Activated CD4-positive, alpha-beta T cell treated with anti-CD3 and anti-CD28 coated beads, Interleukin-2, amount 50 U/mL, for 4 hours (primary cell): ENCODE data around the gene BNIP1.
"Not testable (repeated sequence)": the region's sequence is repeated elsewhere in the genome, so short reads cannot be mapped to it uniquely, and the experiment has no call there.

ENCODE experiments used
- DNase-seq, 2 experiments: peaks; one replicate each; pipeline ENCODE4 v3.0.0-alpha.2; 2020

Gene BNIP1, protein sequence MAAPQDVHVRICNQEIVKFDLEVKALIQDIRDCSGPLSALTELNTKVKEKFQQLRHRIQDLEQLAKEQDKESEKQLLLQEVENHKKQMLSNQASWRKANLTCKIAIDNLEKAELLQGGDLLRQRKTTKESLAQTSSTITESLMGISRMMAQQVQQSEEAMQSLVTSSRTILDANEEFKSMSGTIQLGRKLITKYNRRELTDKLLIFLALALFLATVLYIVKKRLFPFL

DNA sequence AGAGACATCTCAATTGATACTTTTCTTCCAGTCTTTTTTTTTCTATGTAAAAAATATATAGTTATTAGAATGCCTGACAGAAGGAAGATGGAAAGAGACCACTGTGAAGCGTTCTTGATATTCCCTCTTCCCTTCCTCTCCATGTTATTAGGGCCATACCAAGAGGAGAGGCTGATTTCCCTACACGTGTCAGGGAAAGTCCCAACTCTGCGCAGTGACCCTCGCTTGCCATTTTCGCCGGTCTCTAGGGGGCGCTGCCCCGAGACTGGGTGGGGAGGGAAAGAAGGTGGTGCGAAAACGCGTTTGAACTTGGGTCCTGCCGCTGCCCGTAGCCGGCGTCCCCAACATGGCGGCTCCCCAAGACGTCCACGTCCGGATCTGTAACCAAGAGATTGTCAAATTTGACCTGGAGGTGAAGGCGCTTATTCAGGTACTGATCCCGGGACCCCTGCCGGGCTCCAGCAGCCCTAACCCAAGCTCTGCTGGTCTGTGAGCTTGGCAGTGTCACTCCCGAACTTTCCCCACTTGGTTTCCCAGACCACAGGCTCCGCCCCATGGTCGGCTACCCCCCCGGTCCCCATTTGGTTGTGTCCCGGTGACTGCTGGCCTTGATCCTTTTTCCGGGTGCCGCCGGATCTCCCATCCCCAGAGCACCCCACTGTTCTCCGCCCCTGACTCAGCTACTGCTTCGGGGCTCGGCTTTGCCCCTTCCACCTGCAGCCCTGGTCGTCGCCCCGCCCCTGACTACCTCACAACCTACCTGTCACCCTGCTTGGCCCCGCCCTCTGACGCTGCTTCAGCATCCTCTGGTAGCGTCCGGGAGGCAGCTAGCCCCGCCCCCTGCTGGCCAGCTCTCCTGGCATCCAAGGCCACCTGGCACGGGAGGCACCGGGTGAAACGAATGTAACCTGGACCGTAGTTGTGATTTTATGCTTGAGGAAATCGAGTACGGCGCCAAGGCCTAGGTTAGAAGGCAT, at the start of gene BNIP1:
Gene BNIP1, plus strand, starts transcription at position 332 of the 977 bp plus-strand sequence. Its CDS starts 15 bp downstream, at position 347.
- DNase-seq: peak; percentile 97 to 98

DNA sequence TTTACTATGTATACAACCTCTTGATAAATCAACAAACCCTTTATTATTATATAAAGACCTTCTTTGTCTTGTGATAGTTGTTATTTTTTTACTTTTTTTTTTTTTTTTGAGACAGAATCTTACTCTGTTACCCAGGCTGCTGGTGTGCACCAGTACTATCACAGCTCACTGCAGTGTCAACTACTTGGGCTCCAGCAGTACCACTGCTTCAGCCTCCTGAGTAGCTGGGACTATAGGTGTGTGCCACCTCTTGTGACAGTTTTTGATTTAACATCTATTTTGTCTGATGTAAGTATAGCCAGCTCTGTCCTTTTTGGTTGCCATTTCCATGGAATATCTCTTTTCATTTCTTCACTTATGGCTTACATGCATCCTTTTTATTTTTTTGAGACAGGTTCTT, 45.5 kb upstream of the BNIP1 start:
- DNase-seq: no peak

DNA sequence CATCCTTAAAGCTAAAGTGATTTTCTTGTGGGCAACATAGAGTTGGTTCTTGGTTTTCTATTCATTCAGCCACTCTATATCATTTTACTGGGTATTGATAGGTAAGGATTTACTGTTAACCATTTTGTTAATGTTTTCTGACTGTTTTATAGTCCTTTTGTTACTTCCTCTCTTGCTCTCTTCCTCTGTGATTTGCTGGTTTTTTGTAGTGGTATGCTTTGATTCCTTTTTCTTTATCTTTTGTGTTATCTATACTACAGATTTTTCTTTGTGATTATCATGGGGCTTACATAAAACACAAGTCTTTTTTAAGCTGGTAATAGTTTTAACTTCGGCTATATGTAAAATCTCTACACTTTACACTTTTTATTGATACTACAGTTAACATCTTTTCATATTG, 44.9 kb upstream of the BNIP1 start:
- no peak for DNase-seq

DNA sequence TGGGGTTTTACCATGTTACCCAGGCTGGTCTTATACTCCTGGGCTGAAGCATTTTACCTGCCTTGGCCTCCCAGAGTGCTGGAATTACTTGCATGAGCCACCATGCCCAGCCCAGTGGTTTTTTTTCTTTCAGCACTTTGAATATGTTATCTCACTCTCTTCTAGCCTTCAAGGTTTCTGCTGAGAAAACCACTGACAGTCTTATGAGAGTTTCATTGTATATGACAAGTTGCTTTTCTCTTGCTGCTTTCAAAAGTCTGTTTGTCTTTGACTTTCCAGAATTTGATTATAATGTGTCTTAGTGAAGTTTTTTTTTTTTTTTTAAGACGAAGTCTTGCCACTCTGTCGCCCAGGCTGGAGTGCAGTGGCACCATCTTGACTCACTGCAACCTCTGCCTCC, 43.1 kb upstream of the BNIP1 start:
- no peak for DNase-seq

DNA sequence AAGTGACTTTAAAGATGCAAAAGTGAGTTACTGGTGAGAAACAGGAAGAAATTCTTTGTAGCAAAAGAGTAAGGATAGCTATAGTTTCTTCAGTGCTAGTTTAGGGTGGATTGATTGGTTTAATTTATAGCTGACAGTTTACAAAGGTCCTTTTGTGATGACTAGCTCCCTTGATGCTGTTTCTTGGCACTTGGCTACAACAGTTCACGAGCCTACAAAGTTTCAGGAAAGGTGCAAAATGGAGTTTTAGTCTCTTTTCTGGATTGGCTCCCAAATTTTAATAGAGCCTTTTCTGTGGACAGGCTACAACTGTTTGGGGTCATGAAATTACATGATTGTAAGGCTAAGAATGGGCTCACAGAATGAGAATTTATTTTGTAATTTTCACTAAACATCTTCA, 40.9 kb upstream of the BNIP1 start:
- DNase-seq: no peak

DNA sequence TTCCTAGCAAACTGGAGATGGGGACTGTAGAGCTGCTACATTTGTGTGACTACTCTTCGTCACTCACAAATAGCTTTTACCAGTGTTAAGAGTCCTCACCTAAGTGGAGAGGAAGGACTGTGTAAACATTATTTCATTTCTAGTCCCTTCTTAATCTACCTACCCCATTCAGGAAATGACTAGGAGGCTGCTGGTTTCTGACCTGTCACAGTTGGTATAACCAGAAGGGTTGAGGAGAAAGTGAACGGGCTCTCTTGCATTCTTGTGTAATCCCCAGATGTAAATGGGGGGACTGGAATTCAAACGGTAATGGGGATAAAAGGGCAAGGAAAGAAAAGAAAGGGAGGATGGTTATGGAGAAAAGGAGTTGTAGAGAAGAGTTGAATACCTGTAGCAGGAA, 35.4 kb upstream of the BNIP1 start:
- DNase-seq: no peak

DNA sequence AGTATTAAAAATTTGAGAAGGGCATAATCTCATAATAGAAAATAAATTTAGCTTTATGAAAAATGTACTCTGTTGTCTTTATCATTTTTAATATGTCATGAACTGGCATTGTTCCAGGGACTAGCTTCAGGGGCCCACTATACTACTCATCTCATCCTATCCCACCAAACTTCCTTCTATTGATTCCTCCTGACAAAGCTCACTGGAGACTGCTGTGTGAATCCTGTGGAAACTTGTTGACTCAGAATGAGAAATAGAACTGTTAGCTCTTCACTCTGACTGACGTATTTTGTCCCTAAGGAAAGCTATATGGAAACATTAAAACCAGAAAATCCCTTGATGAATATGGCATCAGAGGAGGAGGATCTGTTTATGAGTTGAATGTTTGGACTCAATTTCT, 29.8 kb upstream of the BNIP1 start:
- DNase-seq: no peak

DNA sequence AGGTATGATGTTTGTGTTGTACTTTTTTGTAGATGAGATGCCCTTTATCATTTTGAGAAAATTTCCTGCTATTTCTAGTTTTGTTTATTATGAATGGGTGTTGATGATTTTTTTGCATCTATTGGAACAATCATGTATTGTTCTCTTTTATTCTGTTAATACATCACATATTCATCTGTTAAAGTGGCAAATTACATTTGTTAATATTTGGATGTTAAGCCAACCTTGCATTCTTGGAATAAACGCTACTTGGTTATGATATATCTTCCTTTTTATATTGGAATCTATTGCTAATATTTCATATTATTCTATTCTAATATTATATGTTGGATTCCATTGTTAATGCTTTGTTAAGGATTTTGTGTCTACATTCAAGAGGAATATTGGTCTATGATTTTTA, 24.6 kb upstream of the BNIP1 start:
- no peak for DNase-seq

DNA sequence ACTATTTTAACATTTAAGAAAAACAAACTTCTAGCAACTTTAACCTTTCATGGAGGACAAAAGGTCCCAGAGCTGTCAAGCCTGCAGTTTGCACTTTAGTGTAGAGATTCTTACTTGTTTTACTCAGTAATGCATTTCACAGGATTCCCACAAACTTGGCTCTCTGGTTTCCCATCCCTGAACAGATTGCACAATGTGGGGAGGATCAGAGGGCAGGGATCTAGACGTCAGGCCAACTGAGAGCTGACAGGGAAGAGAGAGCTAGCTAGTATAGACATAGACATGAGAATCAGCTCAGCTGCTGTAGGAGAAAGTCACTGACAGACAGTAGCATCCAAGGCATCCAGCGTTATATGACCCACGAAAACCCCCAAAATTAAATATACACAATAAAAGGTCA, 20.9 kb upstream of the BNIP1 start:
- no peak for DNase-seq

DNA sequence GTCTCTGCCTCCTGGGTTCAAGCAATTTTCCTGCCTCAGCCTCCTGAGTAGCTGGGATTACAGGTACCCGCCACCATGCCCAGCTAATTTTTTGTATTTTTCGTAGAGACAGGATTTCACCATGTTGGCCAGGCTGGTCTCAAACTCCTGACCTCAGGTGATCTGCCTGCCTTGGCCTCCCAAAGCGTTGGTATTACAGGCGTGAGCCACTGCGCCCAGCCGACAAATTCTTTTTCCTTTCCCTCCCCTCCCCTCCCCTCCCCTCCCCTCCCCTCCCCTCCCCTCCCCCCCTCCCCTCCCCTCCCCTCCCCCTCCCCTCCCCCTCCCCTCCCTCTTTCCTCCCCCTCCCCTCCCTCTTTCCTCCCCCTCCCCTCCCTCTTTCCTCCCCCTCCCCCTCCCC, 12.2 kb upstream of the BNIP1 start:
- not testable (repeated sequence) for DNase-seq

DNA sequence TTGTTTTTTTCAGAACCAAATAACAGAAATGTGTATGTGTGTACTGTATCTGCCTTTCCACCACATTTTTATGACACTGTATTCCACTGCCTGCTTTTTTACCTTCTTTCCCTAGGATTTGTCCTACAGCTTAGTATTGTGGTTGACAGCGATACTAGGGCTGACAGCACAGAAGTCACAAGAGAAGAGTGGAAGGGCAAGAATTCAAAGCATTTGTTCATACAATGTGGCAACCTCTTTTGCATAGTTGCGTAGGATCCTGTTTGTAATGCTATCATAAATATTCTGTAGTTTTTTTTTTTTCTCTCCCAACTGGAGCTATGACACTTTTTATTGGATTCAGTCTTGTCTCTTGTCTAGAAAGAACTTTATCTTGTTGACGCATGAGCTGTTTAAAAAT, 5.6 kb upstream of the BNIP1 start:
- DNase-seq: no peak

DNA sequence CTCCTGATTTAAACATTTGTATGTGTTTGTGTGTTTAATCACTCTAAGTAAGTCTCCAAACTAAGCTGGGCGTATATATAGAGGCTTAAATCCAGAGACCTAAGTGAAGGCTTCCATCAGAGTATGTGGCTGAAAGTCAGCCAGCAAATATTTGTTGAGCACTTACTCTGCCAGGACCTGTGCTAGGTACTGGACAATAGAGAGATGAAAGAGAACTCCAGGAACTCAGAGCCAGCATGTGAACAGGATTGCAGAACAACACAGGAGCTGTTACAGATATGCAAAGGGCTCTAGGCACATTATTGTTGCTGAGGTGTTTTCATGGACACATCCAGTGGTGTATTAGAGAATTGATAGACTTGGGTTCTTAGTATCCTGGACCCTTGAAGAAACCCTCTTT, 4.7 kb upstream of the BNIP1 start:
- DNase-seq: no peak

DNA sequence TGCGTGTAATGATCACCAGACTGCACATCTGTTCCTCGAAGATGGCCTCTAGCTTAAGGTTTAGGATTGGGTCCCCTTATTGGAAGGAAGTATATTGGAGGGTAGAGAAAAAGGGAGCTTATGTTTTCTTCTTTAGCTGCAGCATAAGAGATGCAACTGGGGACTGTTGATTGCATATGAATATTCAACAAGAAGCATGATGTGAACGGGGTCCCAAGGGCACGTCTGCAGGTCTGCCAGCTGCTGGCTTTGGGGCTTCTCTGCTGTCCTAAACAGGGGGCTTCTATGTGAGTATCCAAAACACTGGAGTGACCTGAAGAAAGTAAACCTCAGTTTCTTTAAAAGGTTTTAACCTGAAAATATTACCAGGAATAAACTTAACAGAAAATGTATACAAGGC, 3.6 kb upstream of the BNIP1 start:
- DNase-seq: no peak

DNA sequence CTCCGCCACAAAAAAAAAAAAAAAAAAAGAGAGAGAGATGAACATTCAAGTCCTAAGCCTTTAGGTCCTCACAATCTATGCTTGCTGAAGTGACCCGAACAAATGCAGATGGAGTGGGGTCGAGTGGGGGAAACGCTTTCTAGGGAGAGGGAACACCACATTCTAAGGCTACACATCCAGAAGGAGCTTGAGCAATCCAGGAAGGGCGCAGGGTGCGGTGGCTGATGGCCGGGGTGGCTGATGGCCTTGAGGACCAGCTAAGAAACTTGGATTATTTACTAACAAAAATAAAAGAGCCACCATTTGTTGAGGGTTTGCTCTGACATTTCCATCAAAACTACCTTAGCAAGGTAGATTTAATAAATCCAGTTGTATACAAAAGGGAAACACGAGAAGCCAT, 764 bp upstream of the BNIP1 start:
- no peak for DNase-seq

DNA sequence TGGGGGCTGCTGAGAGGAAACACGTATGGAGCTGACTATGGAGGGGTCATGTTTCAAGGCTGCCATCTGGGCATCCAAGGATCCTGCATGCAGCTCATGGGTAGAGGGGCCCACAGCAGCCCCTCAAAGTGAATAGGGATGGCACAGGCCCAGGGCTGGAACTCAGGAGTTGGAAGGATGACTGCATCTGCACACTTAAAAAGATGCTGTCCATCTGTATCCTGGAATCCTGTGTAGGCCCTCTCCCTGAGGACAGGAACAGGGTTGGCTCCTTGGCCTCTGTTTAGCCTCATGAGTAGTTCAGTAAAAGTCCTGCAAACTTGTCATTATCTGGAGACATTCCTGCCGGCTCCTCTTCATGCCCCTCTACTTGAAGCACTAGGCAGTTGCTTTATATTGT, 4.0 kb downstream of the BNIP1 start:
- DNase-seq: no peak

DNA sequence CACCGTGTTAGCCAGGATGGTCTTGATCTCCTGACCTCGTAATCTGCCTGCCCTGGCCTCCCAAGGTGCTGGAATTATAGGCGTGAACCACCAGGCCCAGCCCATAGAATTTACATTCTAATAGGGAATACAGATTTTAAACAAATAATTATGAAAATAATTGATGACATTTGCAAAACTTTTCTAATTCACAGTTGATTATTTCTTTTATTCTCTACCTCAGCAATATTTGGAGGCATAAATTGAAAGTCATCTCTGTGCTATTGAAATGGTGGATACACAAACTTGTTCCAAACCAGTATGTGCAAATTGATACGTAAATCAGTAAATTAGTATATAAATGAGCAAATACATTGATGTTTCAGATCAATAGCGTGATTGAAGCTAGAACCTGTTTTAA, 8.2 kb downstream of the BNIP1 start:
- no peak for DNase-seq

DNA sequence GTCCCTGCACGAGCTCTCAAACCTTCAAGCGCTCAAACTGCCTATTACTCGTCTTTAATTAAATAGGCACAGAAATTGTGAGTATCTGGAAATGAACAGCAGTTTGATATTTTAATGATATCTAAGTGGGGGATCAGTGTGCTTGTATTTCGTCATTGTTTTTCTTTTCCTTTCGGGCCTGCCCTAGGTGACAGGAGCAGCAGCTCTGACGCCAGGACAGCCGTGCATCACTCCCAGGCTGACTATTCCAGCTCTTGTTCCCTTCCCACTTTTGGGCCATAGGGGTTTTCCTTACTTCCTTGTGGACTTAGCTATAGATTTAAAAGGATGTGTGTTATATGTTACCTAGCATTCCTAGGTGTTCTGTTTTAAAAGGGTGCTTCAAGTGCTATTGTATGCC, 9.5 kb downstream of the BNIP1 start:
- DNase-seq: no peak

DNA sequence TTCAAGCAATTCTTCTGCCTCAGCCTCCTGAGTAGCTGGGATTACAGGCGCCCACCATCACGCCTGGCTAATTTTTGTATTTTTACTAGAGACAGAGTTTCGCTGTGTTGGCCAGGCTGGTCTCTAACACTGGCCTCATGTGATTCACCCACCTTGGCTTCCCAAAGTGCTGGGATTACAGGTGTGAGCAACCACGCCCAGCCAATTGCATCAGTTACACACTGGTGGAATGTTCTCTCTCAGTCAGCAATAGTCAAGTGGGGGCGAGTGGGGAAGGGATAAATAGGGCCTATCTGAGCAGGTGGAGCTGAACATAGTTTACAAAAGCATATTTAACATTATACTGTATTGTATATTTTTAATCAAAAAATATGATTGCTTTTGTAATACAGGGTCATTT, 10.3 kb downstream of the BNIP1 start:
- DNase-seq: not testable (repeated sequence)

DNA sequence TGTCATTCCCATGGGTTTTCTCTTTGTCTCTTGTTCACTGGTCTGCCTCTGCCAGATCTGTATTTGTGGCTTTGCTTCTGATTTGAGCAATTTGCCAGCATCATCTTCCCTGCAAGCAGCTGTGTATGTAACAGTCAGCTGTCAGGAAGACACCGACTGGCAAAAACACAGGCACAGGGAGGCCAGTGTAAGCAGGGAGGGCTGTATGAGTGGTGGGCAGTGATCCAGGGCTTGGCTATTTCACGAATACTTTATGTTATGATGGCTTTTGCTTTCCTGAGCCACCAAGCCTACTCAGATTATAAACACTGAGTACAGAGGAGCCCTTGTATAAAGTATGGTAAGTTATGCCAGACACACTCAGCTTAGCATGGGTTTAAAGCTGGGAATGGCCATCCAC, 11.6 kb downstream of the BNIP1 start:
- no peak for DNase-seq

DNA sequence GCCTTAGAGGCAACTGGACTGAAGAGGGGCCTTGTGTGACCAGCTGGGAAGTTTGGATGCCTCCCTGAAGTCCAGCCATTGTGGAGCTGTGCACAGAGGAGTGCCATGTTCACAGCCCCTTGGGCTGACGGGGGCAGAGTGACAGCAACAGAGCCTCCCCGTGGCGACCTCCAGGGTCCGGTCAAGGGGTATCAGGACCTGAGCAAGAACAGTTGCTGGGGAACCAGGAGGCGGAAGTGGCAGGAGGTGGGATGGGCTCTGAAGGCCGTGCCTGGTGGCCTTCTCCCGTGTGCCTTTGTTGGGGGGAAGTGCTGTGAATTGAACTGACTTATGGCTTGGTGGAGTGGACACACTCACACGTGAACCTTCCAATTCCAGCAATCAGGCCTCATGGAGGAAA, 14.0 kb downstream of the BNIP1 start:
- no peak for DNase-seq

DNA sequence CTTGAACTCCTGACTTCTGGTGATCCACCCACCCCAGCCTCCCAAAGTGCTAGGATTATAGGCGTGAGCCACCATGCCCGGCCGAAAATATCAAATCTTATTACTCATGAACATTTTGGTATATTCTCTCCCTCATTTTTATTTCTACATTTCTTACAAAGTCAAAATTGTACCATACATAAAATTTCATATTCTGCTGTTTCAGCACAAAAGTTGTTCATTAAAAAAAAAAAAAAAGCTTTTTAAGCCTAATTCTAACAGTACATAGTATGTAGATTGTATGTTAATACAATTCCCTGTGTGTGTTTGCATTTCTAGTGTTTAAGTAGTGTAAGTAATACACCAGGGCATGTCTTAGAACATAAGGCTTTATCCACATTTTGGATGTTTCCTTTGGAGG, 14.9 kb downstream of the BNIP1 start:
- DNase-seq: no peak

DNA sequence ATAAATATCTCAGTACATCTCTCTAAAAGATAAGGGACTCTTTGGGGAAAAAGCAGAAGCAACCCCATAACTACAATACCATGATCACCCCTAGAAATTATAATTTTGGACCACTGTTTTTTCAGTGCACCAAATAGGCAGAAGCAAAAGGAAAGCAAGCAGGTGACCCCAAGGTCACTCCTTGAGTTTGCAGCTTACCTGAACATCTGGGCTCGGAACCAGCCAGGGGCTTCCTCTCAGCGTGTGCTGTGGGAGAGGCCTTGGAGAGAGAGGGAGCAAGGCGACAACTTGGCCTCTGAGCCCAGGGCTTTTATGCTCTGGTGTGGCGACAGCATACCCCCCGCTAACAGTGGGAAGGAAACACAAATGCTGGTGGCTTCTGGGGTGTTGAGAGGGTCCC, 16.8 kb downstream of the BNIP1 start:
- DNase-seq: no peak

DNA sequence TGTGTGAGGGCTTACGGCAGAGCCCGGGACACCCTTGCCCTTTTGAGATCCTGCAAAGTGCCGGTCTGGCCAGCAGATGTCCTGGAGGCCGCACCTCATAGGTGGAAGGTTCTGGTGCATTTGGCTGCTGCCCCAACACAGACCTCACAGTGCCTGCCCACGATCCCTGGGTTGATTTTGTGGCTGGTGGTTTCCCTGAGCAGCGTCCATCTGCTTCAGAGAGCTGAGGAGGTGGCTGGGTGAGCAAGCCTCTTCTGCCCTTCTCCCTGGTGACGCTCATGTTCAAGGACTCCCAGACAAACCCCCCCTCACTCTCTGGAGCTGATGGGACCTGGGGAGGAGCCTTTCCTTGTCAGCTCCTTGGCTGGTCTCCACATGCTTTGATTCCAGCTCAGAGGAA, 18.9 kb downstream of the BNIP1 start:
- DNase-seq: no peak
